Measurements from ENCODE around the gene KRTAP10-4.
"Not testable (repeated sequence)": the region's sequence is repeated elsewhere in the genome, so short reads cannot be mapped to it uniquely, and the experiment has no call there.

Gene KRTAP10-4

GRCh38 chr21:44534688-44535087 lies 38.8 kb upstream of the KRTAP10-4 start:
- no peak for DNase-seq (ENCODE audit: low read depth)

- no peak for DNase-seq (ENCODE audit: low read depth)
Observed at GRCh38 chr21:44535963-44536362, 37.6 kb upstream of the KRTAP10-4 start.

GRCh38 chr21:44537930-44538911 lies 35.3 kb upstream of the KRTAP10-4 start:
- no peak for DNase-seq (ENCODE audit: low read depth)

GRCh38 chr21:44539046-44539445 lies 34.5 kb upstream of the KRTAP10-4 start:
- DNase-seq (ENCODE audit: low read depth): no peak

GRCh38 chr21:44539991-44540666 lies 33.4 kb upstream of the KRTAP10-4 start, which contains the start of gene KRTAP10-1:
KRTAP10-1 (minus strand) TSS chr21:44540195; CDS start chr21:44540150, 45 bp downstream.
- no peak for DNase-seq (ENCODE audit: low read depth)

GRCh38 chr21:44540741-44541288 lies 32.7 kb upstream of the KRTAP10-4 start:
- no peak for DNase-seq (ENCODE audit: low read depth)

GRCh38 chr21:44542716-44543115 lies 30.8 kb upstream of the KRTAP10-4 start:
- DNase-seq (ENCODE audit: low read depth): no peak

GRCh38 chr21:44544566-44544965 lies 29.0 kb upstream of the KRTAP10-4 start:
- DNase-seq (ENCODE audit: low read depth): no peak

- no peak for DNase-seq (ENCODE audit: low read depth)
Observed at GRCh38 chr21:44547656-44548331, 25.7 kb upstream of the KRTAP10-4 start.

GRCh38 chr21:44548381-44548780 lies 25.1 kb upstream of the KRTAP10-4 start:
- DNase-seq (ENCODE audit: low read depth): no peak

GRCh38 chr21:44548922-44549321 lies 24.6 kb upstream of the KRTAP10-4 start:
- no peak for DNase-seq (ENCODE audit: low read depth)

- DNase-seq (ENCODE audit: low read depth): no peak
Observed at GRCh38 chr21:44549525-44550211, 23.9 kb upstream of the KRTAP10-4 start.

- not testable (repeated sequence) for DNase-seq (ENCODE audit: low read depth)
Observed at GRCh38 chr21:44550285-44550684, 23.2 kb upstream of the KRTAP10-4 start.

GRCh38 chr21:44550807-44551206 lies 22.7 kb upstream of the KRTAP10-4 start:
- no peak for DNase-seq (ENCODE audit: low read depth)

- DNase-seq (ENCODE audit: low read depth): no peak
Observed at GRCh38 chr21:44551340-44551961, 22.1 kb upstream of the KRTAP10-4 start, which contains the start of gene KRTAP10-2. KRTAP10-2 (minus strand) TSS chr21:44551505; CDS start chr21:44551458, 47 bp downstream.

- DNase-seq (ENCODE audit: low read depth): no peak
Observed at GRCh38 chr21:44552136-44552535, 21.4 kb upstream of the KRTAP10-4 start.

- no peak for DNase-seq (ENCODE audit: low read depth)
Observed at GRCh38 chr21:44552681-44553080, 20.8 kb upstream of the KRTAP10-4 start.

- DNase-seq (ENCODE audit: low read depth): no peak
Observed at GRCh38 chr21:44555200-44555875, 18.2 kb upstream of the KRTAP10-4 start.

GRCh38 chr21:44556879-44557278 lies 16.6 kb upstream of the KRTAP10-4 start:
- DNase-seq (ENCODE audit: low read depth): no peak

All from fibroblast of gingiva (primary cell).